Measurements from ENCODE around the gene PAK1.

- no peak for TF ChIP-seq POLR2AphosphoS5 (IDR thresholded peaks at IDR 0.05; ENCODE audit: low read depth, low read length)
- no peak for TF ChIP-seq POLR2A (IDR thresholded peaks at IDR 0.05; ENCODE audit: low read depth, low read length)
- no peak for TF ChIP-seq POU2F2 (IDR thresholded peaks at IDR 0.05; ENCODE audit: low read depth, low read length)
- no peak for TF ChIP-seq TAF1 (IDR thresholded peaks at IDR 0.05; ENCODE audit: low read depth, low read length)
Measured at GRCh38 chr11:77512092-77512491, 38.2 kb upstream of the PAK1 start.
